ENCODE results near the gene CBFA2T2. TPM values are rescaled to one million over a fixed set of nuclear protein-coding genes. Genes with fewer than 3 reads are reported as not detected.

Gene CBFA2T2
- total RNA-seq, 2 experiments from 2014 or later: 14.4 to 14.8 TPM

GRCh38 chr20:33540427-33540826 is 50.5 kb downstream of the CBFA2T2 start:
- POLR2A ChIA-PET: no interaction called here
- no peaks in the 10 kb centered on the region for H3K4me1 Mint-ChIP-seq (ENCODE audit: low read depth)
- no peaks in the 10 kb centered on the region for H3K27me3 Mint-ChIP-seq (ENCODE audit: low read depth)
- peaks cover 3% of the 10 kb centered on the region for H3K36me3 Mint-ChIP-seq (ENCODE audit: low read depth)
- CTCF ChIA-PET: interaction anchor here (0.9 kb wide), 1 partner anchor 15 kb away, joined by 4 read pairs; no protein-coding TSS in a partner anchor
- no peak overlapping the region for H3K4me3 Mint-ChIP-seq
- DNase-seq (no peak), ATAC-seq (no peak)
- H3K9me3 Mint-ChIP-seq (ENCODE audit: insufficient read depth): peaks cover 8% of the 10 kb centered on the region
- no peak overlapping the region for H3K27ac Mint-ChIP-seq

GRCh38 chr20:33541074-33541473 is 51.2 kb downstream of the CBFA2T2 start:
- ChIA-PET CTCF (no interaction called here), POLR2A (no interaction called here)
- Mint-ChIP-seq H3K4me3 (no peak overlapping the region), H3K9me3 (ENCODE audit: insufficient read depth) (peaks cover 8% of the 10 kb centered on the region), H3K4me1 (ENCODE audit: low read depth) (no peaks in the 10 kb centered on the region), H3K27me3 (ENCODE audit: low read depth) (no peaks in the 10 kb centered on the region), H3K27ac (no peak overlapping the region), H3K36me3 (ENCODE audit: low read depth) (peaks cover 3% of the 10 kb centered on the region)
- ATAC-seq (no peak), DNase-seq (no peak)

DNA sequence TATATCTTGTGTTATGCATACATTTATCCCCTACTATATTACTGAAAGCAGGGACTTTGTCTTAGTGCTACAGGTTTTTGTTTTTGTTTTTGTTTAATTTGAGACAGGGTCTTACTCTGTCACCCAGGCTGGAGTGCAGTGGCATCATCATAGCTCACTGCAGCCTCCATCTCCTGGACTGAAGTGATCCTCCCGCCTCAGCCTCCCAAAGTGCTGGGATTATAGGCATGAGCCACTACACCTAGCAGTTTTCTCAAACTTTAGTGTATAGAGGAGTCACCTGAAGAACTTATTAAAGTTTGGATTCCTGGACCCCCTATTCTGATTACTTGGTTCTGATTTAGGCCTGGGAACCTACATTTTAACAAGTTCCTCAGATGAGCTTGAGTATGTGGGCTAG is 51.9 kb downstream of the CBFA2T2 start:
- H3K9me3 Mint-ChIP-seq (ENCODE audit: insufficient read depth): peaks cover 8% of the 10 kb centered on the region
- H3K4me3 Mint-ChIP-seq: no peak overlapping the region
- H3K36me3 Mint-ChIP-seq (ENCODE audit: low read depth): peaks cover 3% of the 10 kb centered on the region
- ATAC-seq (no peak), DNase-seq (no peak)
- H3K4me1 Mint-ChIP-seq (ENCODE audit: low read depth): no peaks in the 10 kb centered on the region
- CTCF ChIA-PET: interaction anchor here (1.0 kb wide), 1 partner anchor 13 kb away, joined by 3 read pairs; no protein-coding TSS in a partner anchor
- H3K27me3 Mint-ChIP-seq (ENCODE audit: low read depth): no peaks in the 10 kb centered on the region
- POLR2A ChIA-PET: no interaction called here
- H3K27ac Mint-ChIP-seq: no peak overlapping the region

- ChIA-PET POLR2A (no interaction called here), CTCF (no interaction called here)
- ATAC-seq (no peak), DNase-seq (no peak)
- H3K9me3 Mint-ChIP-seq (ENCODE audit: insufficient read depth): no peaks in the 10 kb centered on the region
- no peak overlapping the region for H3K4me3 Mint-ChIP-seq
- no peak overlapping the region for H3K27ac Mint-ChIP-seq
- H3K4me1 Mint-ChIP-seq (ENCODE audit: low read depth): no peaks in the 10 kb centered on the region
- peaks cover under 1% of the 10 kb centered on the region for H3K36me3 Mint-ChIP-seq (ENCODE audit: low read depth)
- no peaks in the 10 kb centered on the region for H3K27me3 Mint-ChIP-seq (ENCODE audit: low read depth)
These were observed 55.9 kb downstream of the CBFA2T2 start for GRCh38 chr20:33545763-33546162.

DNA sequence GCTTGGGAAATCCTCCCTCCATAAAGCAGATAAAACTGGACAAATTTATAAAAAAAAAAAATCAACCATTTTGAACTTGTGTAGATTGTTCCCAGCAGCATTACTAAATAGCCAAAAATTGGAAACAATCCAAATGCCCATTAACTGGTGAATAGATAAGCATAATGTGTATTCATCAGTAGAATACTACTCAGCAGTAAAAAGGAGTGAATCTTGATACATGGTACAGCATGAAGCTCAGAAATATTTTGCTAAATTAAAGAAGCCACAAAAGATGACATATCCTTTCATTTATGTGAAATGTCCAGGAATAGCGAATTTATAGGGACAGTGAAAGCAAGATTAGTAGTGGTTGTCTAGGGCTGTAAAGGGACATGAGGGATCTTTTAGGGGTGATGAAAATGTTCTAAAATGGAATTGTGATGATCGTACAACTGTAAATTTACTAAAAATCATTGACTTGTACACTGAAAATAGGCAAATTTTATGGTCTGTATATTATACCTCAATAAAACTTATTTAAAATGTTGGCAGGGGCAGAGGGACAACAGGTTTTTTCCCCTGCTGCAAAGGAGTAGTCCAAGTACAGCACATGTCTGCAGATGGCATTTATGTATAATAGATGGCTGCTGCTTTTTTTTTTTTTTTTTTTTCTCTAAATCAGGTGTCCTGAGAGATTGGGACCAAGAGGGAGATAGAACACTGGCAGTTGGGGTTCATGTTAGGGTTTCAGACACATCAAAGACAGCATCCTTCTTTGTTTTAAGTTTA is 59.5 kb downstream of the CBFA2T2 start:
- no peak overlapping the region for H3K27ac Mint-ChIP-seq
- ATAC-seq (no peak), DNase-seq (no peak)
- POLR2A ChIA-PET: no interaction called here
- H3K9me3 Mint-ChIP-seq (ENCODE audit: insufficient read depth): no peaks in the 10 kb centered on the region
- no peaks in the 10 kb centered on the region for H3K27me3 Mint-ChIP-seq (ENCODE audit: low read depth)
- H3K4me1 Mint-ChIP-seq (ENCODE audit: low read depth): peaks cover 3% of the 10 kb centered on the region
- CTCF ChIA-PET: interaction anchor here (1.1 kb wide), 1 partner anchor 17 kb away, joined by 3 read pairs; no protein-coding TSS in a partner anchor
- H3K36me3 Mint-ChIP-seq (ENCODE audit: low read depth): peaks cover 6% of the 10 kb centered on the region
- H3K4me3 Mint-ChIP-seq: no peak overlapping the region

DNA sequence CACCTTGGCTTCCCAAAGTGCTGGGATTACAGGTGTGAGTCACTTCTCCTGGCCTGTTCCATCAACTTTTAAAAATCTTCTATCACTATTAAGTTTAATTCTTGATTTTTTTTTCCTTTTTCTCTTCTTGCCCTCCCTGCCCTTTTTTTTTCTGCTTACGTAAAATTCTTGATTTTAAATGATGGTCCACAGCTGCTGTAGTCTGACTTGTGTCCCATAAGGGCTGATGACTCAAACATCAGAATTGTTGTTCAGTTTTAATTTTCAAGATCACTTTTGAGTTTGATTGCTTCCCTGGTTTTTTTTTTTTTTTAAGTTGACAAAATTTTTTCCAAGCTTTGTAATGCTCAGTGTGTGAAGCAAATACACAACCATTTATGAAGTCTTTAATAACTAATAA is 61.9 kb downstream of the CBFA2T2 start:
- no peak overlapping the region for H3K4me3 Mint-ChIP-seq
- no peaks in the 10 kb centered on the region for H3K9me3 Mint-ChIP-seq (ENCODE audit: insufficient read depth)
- H3K36me3 Mint-ChIP-seq (ENCODE audit: low read depth): peaks cover 11% of the 10 kb centered on the region
- CTCF ChIA-PET: no interaction called here
- no peak overlapping the region for H3K27ac Mint-ChIP-seq
- POLR2A ChIA-PET: no interaction called here
- no peaks in the 10 kb centered on the region for H3K27me3 Mint-ChIP-seq (ENCODE audit: low read depth)
- H3K4me1 Mint-ChIP-seq (ENCODE audit: low read depth): peaks cover 17% of the 10 kb centered on the region
- DNase-seq: no peak
- ATAC-seq: no peak

- ChIA-PET CTCF (no interaction called here), POLR2A (no interaction called here)
- H3K36me3 Mint-ChIP-seq (ENCODE audit: low read depth): peaks cover 15% of the 10 kb centered on the region
- H3K4me1 Mint-ChIP-seq (ENCODE audit: low read depth): peaks cover 18% of the 10 kb centered on the region
- H3K27me3 Mint-ChIP-seq (ENCODE audit: low read depth): no peaks in the 10 kb centered on the region
- DNase-seq: no peak
- H3K9me3 Mint-ChIP-seq (ENCODE audit: insufficient read depth): no peaks in the 10 kb centered on the region
- no peak overlapping the region for H3K4me3 Mint-ChIP-seq
- H3K27ac Mint-ChIP-seq: peak overlapping the region; percentile 22
- ATAC-seq: no peak
These were observed 62.6 kb downstream of the CBFA2T2 start for GRCh38 chr20:33552519-33552918.

- no peak for ATAC-seq
- H3K27ac Mint-ChIP-seq: no peak overlapping the region
- H3K9me3 Mint-ChIP-seq (ENCODE audit: insufficient read depth): no peaks in the 10 kb centered on the region
- H3K27me3 Mint-ChIP-seq (ENCODE audit: low read depth): no peaks in the 10 kb centered on the region
- DNase-seq: no peak
- H3K4me1 Mint-ChIP-seq (ENCODE audit: low read depth): peaks cover 18% of the 10 kb centered on the region
- CTCF ChIA-PET: no interaction called here
- peaks cover 17% of the 10 kb centered on the region for H3K36me3 Mint-ChIP-seq (ENCODE audit: low read depth)
- POLR2A ChIA-PET: interaction anchor here (0.6 to 0.7 kb wide), 2 partner anchors 11 to 64 kb away, joined by 3 read pairs; no protein-coding TSS in a partner anchor
- H3K4me3 Mint-ChIP-seq: no peak overlapping the region
These were observed 63.6 kb downstream of the CBFA2T2 start for GRCh38 chr20:33553516-33553915.

GRCh38 chr20:33554914-33555420 is 65.1 kb downstream of the CBFA2T2 start:
- DNase-seq (peak; percentile 55), ATAC-seq (peak; percentile 99)
- Mint-ChIP-seq H3K4me1 (ENCODE audit: low read depth) (peaks cover 18% of the 10 kb centered on the region), H3K27ac (peak overlapping the region; percentile 85), H3K27me3 (ENCODE audit: low read depth) (no peaks in the 10 kb centered on the region), H3K36me3 (ENCODE audit: low read depth) (peaks cover 24% of the 10 kb centered on the region), H3K4me3 (peak overlapping the region; percentile 46), H3K9me3 (ENCODE audit: insufficient read depth) (no peaks in the 10 kb centered on the region)
- ChIA-PET CTCF (interaction anchor here (0.7 to 1.3 kb wide), 4 partner anchors 13 to 109 kb away, joined by 3 to 6 read pairs (median 3); no protein-coding TSS in a partner anchor), POLR2A (interaction anchor here (0.6 to 0.9 kb wide), 4 partner anchors 15 to 114 kb away, joined by 3 to 6 read pairs (median 4); partner anchors contain the start of gene CBFA2T2)

DNA sequence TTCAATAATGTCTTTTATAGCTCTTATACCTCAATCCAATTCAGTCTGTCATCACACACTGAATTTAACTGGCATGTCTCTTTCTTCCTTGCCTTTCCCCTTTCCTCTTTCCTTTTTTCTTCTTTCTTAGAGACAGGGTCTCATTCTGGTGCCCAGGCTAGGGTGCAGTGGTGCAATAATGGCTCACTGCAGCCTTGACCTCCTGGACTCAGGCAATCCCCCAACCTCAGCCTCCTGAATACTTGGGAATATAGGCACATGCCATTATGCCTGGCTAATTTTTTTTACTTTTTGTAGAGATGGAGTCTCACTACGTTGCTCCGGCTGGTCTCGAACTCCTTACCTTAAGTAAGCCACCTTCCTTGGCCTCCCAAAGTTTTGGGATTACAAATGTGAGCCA is 65.9 kb downstream of the CBFA2T2 start:
- H3K4me3 Mint-ChIP-seq: peak overlapping the region; percentile 17
- ATAC-seq: no peak

GRCh38 chr20:33556246-33556645 is 66.3 kb downstream of the CBFA2T2 start:
- Mint-ChIP-seq H3K4me1 (ENCODE audit: low read depth) (peaks cover 18% of the 10 kb centered on the region), H3K27me3 (ENCODE audit: low read depth) (no peaks in the 10 kb centered on the region), H3K9me3 (ENCODE audit: insufficient read depth) (no peaks in the 10 kb centered on the region), H3K4me3 (no peak overlapping the region), H3K36me3 (ENCODE audit: low read depth) (peaks cover 21% of the 10 kb centered on the region), H3K27ac (peak overlapping the region; percentile 53)
- no peak for DNase-seq
- no peak for ATAC-seq
- ChIA-PET POLR2A (no interaction called here), CTCF (interaction anchor here (1.4 kb wide), 1 partner anchor 13 kb away, joined by 5 read pairs; no protein-coding TSS in a partner anchor)

More for the DNA sequence above, 65.9 kb downstream of the CBFA2T2 start:
- Mint-ChIP-seq H3K9me3 (ENCODE audit: insufficient read depth) (no peaks in the 10 kb centered on the region), H3K27ac (peak overlapping the region; percentile 53), H3K4me1 (ENCODE audit: low read depth) (peaks cover 18% of the 10 kb centered on the region), H3K36me3 (ENCODE audit: low read depth) (peaks cover 23% of the 10 kb centered on the region), H3K27me3 (ENCODE audit: low read depth) (no peaks in the 10 kb centered on the region)
- ChIA-PET POLR2A (no interaction called here), CTCF (interaction anchor here (0.9 kb wide), 1 partner anchor 34 kb away, joined by 6 read pairs; no protein-coding TSS in a partner anchor)
- no peak for DNase-seq

DNA sequence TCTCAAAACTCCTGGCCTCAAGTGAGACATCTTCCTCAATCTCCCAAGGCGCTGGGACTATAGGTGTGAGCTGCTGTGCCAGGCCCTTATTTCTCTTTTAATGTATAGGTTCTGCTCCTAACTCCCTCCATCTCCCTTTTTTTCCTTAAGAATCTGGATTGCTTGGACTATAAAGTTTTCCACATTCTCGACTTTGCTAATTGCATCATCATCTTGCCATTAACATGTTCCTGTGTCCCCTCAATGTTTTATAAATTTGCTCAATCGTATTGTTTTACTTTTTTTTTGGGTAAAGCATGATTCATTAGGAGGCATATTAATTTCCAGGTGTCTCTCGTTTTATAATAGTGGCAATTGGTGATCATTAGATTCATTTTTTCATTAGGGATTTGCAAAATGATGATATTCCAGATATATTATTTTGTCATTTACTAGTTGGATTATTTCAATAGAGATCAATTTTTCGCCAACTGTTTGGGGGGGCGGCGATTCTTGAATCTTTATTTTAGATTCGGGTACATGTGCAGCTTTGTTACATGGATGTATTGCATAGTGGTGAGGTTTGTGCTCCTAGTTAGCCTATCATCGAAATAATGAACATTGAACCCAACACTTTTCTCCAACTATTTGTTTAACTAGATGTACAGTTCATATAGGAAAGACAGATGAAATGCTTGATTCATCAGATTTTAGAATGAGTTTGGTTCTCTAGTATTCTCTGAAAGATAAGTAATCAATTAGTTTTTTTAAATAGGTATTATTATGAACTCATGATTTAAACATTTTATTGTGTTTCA is 68.7 kb downstream of the CBFA2T2 start:
- H3K36me3 Mint-ChIP-seq (ENCODE audit: low read depth): peaks cover 18% of the 10 kb centered on the region
- peaks cover 18% of the 10 kb centered on the region for H3K4me1 Mint-ChIP-seq (ENCODE audit: low read depth)
- H3K27me3 Mint-ChIP-seq (ENCODE audit: low read depth): no peaks in the 10 kb centered on the region
- H3K4me3 Mint-ChIP-seq: no peak overlapping the region
- POLR2A ChIA-PET: no interaction called here
- DNase-seq: no peak
- H3K9me3 Mint-ChIP-seq (ENCODE audit: insufficient read depth): no peaks in the 10 kb centered on the region
- H3K27ac Mint-ChIP-seq: no peak overlapping the region
- CTCF ChIA-PET: no interaction called here
- ATAC-seq: no peak
